GM21723 (cell line): ENCODE measurements around the gene SETDB2.
A peak's percentile ranks its signal among the peaks of the same experiment; 100 is the strongest.

Experiments
- ATAC-seq: cut with Tn5 transposase; IDR thresholded peaks from one replicate; pipeline ENCODE4 v1.9.1; 2021; ENCODE audit warnings: mild to moderate bottlenecking, moderate library complexity; ENCODE audit not compliant: unreplicated experiment

Gene SETDB2

GRCh38 chr13:49428041-49428763, 15.9 kb upstream of the SETDB2 start:
- no peak for ATAC-seq

- no peak for ATAC-seq
Measured at GRCh38 chr13:49429121-49429520, 15.0 kb upstream of the SETDB2 start.

- ATAC-seq = no peak
Measured at GRCh38 chr13:49435992-49436391, 8.1 kb upstream of the SETDB2 start.

- ATAC-seq = no peak
Measured at GRCh38 chr13:49436890-49437289, 7.2 kb upstream of the SETDB2 start.

DNA sequence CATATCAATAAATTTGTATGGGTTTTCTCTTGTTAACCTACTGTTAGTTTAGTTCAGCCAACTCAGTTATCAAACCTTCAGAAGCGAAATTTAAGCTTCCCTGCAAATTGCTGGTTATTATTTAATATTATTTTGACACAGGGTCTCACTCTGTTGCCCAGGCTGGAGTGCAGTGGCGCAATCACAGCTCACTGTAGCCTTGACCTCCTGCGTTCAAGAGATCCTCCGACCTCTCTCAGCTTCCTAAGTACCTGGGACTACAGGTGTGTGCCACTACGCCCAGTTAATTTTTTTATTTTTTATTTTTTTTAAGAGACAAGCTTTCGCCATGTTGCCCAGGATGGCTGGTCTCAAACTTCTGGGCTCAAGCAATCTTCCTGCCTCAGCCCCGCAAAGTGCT, 6.4 kb upstream of the SETDB2 start:
- ATAC-seq = no peak

- no peak for ATAC-seq
Measured at GRCh38 chr13:49439609-49440008, 4.5 kb upstream of the SETDB2 start.

GRCh38 chr13:49441312-49441711, 2.8 kb upstream of the SETDB2 start:
- ATAC-seq = no peak

DNA sequence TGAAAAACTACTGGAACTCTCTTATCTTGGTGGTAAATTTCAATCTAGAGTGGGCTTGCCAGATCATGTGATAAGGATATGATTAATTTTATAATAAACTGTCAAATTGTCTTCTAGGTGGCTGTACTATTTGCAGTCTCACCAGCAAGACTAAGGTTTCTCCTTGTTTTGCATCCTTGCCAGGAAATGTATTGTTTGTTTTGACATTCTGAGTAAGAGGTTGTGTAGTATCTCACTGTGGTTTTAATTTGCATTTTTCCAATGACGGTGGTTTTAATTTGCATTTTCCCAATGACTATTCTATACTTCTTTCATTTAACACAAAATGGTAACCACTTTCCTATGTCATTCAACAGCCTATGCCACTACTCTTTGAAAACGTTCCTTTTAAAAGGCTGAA, 2.2 kb upstream of the SETDB2 start:
- ATAC-seq = no peak

GRCh38 chr13:49443357-49443703, 744 bp upstream of the SETDB2 start:
- no peak for ATAC-seq

DNA sequence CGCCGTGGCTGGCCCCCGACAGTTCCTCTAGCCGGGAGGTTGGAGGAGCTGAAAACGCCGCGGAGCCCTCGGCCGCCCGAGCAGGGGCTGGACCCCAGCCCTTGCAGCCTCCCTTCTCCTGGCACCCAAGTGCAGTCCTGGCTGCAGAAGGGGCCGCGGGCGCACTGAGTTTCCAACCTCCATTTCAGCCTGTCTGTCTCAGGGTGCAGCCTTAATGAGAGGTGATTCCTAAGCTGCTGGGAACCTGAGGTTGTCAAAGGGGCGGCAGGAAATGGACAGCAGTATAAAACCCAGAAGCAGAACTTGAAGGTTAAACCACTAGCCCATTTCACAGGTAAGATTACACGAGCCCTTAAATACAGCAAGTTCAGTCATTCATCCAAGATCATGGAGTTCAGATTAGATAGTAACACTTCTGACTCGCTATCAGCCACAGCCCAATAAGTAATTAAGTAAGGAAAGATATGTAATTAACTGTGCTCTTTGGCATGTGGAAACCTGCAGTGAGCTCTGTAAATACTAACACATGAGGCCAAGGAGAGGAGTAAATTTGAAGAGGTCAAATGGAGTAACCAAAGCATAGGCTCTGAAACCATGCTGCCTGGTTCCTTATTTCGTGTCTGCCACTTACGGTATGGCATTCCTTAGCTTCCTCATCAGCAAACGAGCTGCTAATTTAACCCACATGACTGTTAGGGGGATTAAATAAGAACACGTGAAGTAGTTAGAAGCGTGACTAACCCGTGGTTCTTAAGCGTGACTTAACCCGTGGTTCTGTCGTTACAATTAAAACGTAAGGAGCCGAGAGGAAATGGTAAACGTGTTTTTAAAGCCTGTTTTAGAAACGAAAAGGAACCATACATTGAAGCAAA, 686 bp downstream of the SETDB2 start:
- ATAC-seq = peak; percentile 21

GRCh38 chr13:49446473-49446872, 2.4 kb downstream of the SETDB2 start:
- ATAC-seq = no peak

- ATAC-seq = no peak
Measured at GRCh38 chr13:49448753-49449152, 4.7 kb downstream of the SETDB2 start.

- no peak for ATAC-seq
Measured at GRCh38 chr13:49450105-49450819, 6.2 kb downstream of the SETDB2 start.

DNA sequence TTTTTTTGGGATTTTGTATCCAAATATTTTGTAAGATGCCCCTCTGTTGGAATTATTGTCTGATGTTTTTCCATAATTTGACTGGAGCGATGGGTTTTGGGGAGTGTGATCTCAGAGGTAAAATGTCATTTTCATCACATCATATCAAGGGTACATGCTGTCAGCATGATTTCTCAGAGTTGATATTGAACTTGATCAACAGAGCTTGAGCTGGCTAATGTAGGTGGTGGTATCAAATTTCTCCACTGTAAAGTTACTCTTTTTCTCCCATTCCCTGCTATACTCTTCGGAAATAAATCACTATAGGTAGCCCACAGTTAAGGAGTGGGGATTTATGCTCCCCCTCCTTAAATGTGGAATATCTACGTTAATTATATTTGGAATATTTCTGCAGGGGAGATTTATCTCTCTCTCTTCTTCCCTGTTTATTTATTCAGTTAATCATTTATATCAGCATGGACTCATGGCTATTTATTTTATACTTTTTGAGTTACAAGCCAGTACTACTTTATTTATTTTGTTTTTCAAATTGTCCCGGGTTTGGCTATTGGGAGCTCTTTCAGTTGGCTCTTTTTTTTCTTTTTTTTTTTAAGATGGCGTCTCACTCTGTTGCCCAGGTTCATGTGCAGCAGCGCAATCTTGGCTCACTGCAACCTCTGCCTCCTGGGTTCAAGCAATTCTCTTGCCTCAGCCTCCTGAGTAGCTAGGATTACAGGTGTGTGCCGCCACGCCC, 8.8 kb downstream of the SETDB2 start:
- ATAC-seq = no peak

- no peak for ATAC-seq
Measured at GRCh38 chr13:49453465-49453864, 9.4 kb downstream of the SETDB2 start.

- peak; percentile 94 for ATAC-seq
Measured at GRCh38 chr13:49454388-49455006, 10.4 kb downstream of the SETDB2 start.

DNA sequence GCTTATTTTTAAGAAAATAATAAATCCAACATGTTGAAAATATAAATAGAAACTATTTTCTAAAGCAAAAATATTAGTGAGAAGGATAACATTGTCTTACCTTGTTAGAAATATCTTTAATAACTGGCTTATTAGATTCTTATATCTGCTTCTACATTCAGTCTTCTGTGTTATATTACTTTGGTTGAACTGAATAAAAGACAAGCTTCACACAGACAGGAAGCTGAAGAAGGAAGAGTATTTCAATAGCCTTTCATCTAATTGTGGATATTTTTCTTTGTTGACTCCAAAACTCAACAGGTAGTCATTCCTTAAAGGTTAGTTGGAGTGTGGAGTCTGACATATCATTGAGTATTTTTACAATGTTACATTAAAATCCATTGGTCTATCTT, 10.9 kb downstream of the SETDB2 start:
- peak; percentile 26 for ATAC-seq

GRCh38 chr13:49456156-49456555, 12.1 kb downstream of the SETDB2 start:
- no peak for ATAC-seq

GRCh38 chr13:49457221-49457620, 13.1 kb downstream of the SETDB2 start:
- ATAC-seq = no peak

DNA sequence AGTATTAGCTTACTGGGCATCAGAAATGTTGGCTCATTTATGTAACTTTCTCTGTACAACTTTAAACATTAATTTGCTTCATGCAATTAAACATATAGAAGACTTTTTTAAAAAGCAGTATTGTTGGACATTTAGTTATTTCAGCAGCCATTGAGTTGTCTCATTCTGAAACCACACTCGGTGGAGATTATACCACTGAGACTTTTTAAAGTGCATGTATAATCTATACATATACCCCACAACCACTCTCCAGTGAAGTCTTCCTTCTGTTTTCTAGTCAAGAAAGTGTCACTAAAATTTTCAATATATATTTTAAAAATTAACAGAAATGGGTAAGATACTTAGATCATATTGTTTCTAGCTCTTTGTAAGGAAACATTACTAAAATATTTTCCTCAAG, 15.5 kb downstream of the SETDB2 start:
- ATAC-seq = no peak

DNA sequence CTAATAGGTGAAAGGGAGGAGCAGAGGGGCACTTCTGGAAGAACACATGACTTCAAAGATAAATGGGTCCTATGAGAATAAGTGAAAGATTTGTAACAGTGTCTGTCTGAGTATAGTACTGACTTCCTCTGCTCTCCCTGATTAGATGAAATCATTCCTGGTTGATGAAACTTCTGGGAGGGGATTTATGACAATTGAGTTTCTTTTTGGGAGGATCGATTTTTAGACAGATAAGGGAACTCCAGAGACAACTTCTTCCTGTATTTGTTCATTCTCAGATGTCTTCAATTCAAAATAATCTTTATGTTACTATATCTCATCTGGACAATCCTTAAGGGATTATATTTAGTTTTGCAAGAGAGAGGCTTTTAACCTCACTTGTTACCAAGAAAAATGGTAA, 20.0 kb downstream of the SETDB2 start:
- ATAC-seq = no peak
